GM19438 (cell line): ENCODE results near the gene GLI3.

Experiments used
- ATAC-seq: cut with Tn5 transposase; IDR thresholded peaks from one replicate; pipeline ENCODE4 v1.9.1; 2021; ENCODE audit warnings: low read depth; ENCODE audit not compliant: unreplicated experiment

The GLI3 gene

GRCh38 chr7:42237811-42238541 is 967 bp upstream of the GLI3 start:
- ATAC-seq = peak; percentile 12

GRCh38 chr7:42236266-42236975 is 588 bp downstream of the GLI3 start:
- ATAC-seq = peak; percentile 20

- ATAC-seq = no peak
Measured at GRCh38 chr7:42235741-42236161, 1.3 kb downstream of the GLI3 start.

- no peak for ATAC-seq
Measured at GRCh38 chr7:42234736-42235135, 2.3 kb downstream of the GLI3 start.

GRCh38 chr7:42233695-42234331 is 3.2 kb downstream of the GLI3 start:
- no peak for ATAC-seq

GRCh38 chr7:42233171-42233570 is 3.8 kb downstream of the GLI3 start:
- ATAC-seq = no peak

GRCh38 chr7:42232275-42232674 is 4.7 kb downstream of the GLI3 start:
- ATAC-seq = no peak

DNA sequence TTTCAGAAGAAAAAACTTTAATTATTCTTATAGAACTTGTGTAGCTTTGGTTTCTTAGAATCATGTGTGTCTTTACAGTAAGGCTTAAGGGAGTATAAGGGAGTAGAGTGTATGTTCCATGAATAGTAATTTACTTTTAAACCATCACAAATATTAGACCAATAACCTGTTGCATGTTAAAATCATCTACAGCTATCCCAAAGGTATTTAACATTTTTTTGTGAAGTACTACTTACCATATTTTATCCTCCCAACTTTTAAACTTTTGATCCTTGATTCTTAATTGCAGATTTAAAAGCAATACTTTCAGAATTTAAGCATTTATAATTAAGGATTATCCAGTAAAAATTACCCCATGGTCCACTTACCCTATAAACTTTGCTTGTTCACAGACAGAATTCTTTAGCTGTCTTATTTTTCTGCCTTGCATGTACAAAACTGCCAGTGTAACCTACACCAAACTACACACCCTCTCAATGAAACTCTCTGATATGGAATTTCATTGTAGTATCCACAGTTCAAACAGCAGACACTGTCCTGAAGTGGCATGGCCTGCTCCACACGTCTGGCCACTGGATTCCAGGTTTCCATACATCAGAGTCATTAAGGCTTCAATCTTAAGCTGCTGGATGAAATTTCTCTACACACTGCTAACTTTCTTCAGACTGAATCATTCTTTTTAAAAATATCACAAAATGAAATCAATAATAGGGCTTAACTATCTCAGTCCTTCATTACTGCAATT is 5.8 kb downstream of the GLI3 start:
- ATAC-seq = no peak

DNA sequence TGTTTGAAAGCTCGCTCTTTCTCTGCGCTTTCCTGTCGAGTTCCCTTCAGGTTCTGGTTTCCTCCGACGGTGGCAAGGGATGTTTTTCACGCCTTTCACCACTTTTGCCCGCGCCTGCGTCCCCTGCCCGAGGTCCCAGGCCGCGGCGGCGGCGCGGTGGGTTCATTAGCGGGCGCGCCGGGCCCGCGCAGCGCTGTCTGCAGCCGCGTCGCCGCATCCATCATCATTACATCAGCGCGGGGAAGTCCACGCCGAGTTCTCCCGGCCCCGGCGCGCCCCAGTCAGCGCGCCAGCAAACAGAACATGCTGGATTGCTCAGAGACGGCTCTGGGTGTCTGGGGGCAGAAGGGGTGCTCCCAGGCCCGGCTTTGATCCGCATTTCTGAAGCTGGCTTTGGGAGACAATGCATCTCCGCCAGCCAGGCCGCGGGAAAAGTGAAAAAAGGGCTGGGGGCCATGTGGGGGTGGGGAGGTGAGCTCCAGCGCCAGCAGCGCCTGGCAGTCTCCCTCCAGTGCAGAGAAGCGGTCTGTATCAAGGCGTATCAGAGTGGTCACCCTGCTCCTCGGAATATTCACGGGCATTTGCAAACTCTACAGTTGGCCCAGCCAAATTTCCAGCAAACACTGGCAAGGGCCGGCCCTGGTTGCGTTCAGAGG is 8.9 kb downstream of the GLI3 start:
- ATAC-seq = no peak

DNA sequence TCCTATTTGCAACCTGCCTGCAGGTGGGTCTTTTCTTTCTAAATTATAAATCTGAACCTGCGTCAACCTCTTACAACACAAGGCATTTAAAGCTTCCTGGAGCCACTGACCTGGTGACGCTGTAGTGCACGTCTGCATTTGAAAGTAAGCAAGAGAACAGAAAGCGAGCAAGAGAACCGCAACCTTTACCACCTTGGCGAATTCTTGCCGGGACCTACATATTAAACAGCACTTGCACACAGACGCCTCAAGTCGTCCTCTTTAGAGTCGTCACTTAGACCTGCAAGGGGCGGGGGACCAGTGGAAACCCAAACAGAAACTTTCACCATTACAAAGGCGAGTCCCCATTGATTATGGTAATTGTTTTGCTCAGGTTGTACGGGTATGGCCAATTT is 9.5 kb downstream of the GLI3 start:
- ATAC-seq = no peak

- no peak for ATAC-seq
Measured at GRCh38 chr7:42227021-42227420, 10.0 kb downstream of the GLI3 start.

GRCh38 chr7:42226354-42226941 is 10.6 kb downstream of the GLI3 start:
- ATAC-seq = no peak

DNA sequence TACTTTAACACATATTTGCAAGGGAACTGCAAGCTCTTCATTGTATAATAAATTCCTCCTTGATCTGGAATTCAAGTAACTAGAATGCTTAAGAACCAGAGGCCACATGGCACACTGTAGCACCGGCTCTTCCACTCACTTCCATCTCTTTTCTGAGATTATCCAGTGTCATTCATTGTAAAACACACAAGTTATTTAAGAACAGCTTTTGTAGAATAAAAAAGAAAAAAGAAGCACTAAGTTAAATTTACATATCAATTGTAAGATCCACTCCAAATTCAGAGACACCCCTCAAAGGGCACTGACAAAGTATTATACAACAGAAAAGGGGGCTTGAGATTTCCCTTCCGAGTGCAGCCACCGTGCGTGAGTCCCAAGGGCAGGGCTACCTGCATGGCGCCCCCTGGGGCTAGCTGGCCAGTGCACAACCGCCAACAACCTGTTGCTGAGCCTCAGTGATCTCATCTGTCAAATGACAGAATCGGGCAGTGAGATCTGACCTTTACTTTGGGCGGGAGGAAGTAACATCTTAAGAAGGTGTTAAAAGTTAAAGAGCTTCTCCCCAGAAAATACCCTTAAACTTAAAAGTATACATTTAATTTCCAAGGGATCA is 12.5 kb downstream of the GLI3 start:
- no peak for ATAC-seq

DNA sequence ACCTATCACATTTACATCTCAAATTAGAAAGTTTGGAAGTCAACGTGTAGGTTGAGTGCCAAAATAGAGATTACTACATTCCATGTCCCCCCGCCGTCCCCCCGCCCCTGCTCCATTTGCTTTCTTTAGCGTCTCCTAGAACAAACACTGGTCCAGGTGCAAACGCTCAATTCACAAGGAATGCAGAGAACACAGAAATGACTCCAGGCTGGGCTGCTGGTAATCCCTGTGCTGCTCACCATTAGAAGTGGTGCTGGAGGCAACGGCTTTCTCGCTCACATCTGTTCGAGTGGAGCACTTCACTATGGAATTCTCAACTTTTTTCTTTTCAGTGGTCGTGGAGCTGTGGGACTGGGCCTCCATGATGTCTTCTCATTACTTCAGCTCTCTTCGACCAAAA is 14.1 kb downstream of the GLI3 start:
- ATAC-seq = no peak

GRCh38 chr7:42222125-42222524 is 14.9 kb downstream of the GLI3 start:
- no peak for ATAC-seq

- ATAC-seq = no peak
Measured at GRCh38 chr7:42221304-42221703, 15.7 kb downstream of the GLI3 start.

DNA sequence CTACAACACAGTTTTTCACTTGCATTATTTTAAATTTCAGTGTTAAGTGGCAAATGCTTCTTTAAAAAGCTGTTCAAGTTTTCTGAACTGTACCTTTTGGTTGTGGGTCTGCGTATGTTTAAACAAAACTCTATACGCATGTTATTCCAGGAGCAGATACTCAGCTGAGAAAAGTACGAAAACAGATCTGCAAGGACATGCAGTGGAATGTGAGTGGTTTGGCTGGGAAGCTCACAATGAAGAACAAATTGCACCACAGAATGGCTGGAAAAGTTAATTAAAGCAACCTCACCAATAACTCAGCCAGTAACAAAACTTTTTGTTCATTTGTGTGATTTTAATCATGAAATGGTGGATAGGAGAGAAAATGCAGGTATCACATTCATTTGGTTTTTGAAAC is 17.6 kb downstream of the GLI3 start:
- ATAC-seq = no peak

GRCh38 chr7:42218248-42218647 is 18.8 kb downstream of the GLI3 start:
- no peak for ATAC-seq

DNA sequence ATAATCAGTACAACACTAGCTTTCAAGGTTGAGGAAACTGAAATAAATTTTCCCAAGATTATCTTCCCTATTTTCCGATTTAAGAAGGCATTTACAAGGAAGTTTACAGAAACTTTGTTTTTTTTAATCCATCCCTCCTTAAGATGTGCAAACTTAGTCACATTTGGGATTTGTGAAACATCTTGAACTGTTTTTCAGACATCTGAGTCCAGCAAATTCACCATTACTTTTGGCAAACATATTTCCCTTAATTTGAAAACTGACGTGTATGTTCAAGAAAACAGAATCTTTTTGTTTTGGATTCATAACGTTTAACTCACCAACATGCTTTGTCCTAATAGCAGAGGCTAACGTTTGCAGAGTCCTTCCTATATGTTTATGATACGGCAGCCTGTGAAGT is 19.5 kb downstream of the GLI3 start:
- no peak for ATAC-seq

DNA sequence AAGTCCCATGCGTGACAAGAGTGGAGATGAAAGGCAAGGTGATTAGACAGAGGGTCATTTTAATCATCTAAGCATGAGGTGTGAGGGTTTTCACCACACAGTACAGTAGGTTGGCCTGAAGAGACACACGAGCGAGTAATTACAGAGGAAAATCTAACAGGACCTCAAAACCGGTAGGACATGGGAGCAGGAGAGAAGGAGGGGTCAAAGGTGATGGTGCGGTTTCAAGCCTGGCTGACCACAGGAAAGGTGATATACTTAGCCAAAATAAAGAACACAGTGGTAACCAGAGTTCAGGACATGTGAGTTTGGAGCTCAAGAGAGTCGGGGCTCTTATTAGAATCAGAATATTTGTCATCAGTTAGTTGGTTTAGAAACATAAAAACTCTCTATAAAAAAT is 20.0 kb downstream of the GLI3 start:
- ATAC-seq = no peak
